HEK293 (cell line): ENCODE data around the gene ZNF541.

Source experiments
- CTCF ChIA-PET: fragments of 350-600 bp; formaldehyde crosslinking; extraction: SDS; loops from one replicate; lab custom pipeline; 2021; ENCODE audit warnings: antibody characterized with exemption; lab: Yijun Ruan, JAX
- POLR2A ChIA-PET: fragments of 300-600 bp; formaldehyde crosslinking; extraction: SDS; loops from one replicate; lab custom pipeline; 2020; ENCODE audit warnings: antibody characterized with exemption, inconsistent platforms; lab: Yijun Ruan, JAX
- H3K27ac ChIP-seq: fragments of 200-500 bp; sonication (Bioruptor generic); 2 replicates; pipeline ENCODE4 v1.5.1; 2014; ENCODE audit warnings: low read depth, low read length, control low read depth, inconsistent platforms; ENCODE audit errors: extremely low read depth
- H3K36me3 ChIP-seq, 2 experiments: fragments of 200-500 bp in 1 of 2; sonication (Bioruptor generic) in 1 of 2; 1 replicate in 1 of 2; 2 replicates in 1 of 2; pipeline ENCODE4 v1.5.1; 2014 to 2017; ENCODE audit warnings: inconsistent platforms in 2 of 2, low read length in 2 of 2; ENCODE audit not compliant: control insufficient read depth in 2 of 2, insufficient read depth in 1 of 2
- H3K4me1 ChIP-seq: fragments of 200-500 bp; sonication (Bioruptor generic); 2 replicates; pipeline ENCODE4 v1.5.1; 2014; ENCODE audit warnings: mild to moderate bottlenecking, low read length, inconsistent platforms; ENCODE audit not compliant: control insufficient read depth, insufficient read depth
- H3K4me3 ChIP-seq: 2 replicates; pipeline ENCODE4 v1.5.1; 2011; ENCODE audit warnings: low read depth, mild to moderate bottlenecking, control low read depth, low read length, moderate library complexity
- H3K9me3 ChIP-seq: fragments of 200-500 bp; sonication (Bioruptor generic); 2 replicates; pipeline ENCODE4 v1.5.1; 2014; ENCODE audit warnings: low read depth, low read length, inconsistent platforms; ENCODE audit not compliant: control insufficient read depth, insufficient read depth
- EGR2 ChIP-seq: fragments of 450-650 bp; formaldehyde crosslinking; IDR thresholded peaks from 2 replicates; pipeline ENCODE4 v1.5.1; 2016; ENCODE audit warnings: low read depth, missing biosample characterization, missing genetic modification characterization
- GLIS1 ChIP-seq: fragments of 450-650 bp; formaldehyde crosslinking; IDR thresholded peaks from 2 replicates; pipeline ENCODE4 v1.5.1; 2016; ENCODE audit warnings: missing biosample characterization, missing genetic modification characterization
- SP2 ChIP-seq: fragments of 450-650 bp; formaldehyde crosslinking; IDR thresholded peaks from 2 replicates; pipeline ENCODE4 v1.5.1; 2016; ENCODE audit warnings: missing biosample characterization, missing genetic modification characterization
- SP7 ChIP-seq: fragments of 450-650 bp; formaldehyde crosslinking; IDR thresholded peaks from 2 replicates; pipeline ENCODE4 v1.5.1; 2016; ENCODE audit warnings: missing biosample characterization, missing genetic modification characterization
- ZFHX2 ChIP-seq: fragments of 450-650 bp; formaldehyde crosslinking; conservative IDR thresholded peaks from 2 replicates; pipeline ENCODE4 v1.5.1; 2016; ENCODE audit warnings: missing biosample characterization, missing genetic modification characterization
- ZFP37 ChIP-seq: fragments of 450-650 bp; formaldehyde crosslinking; IDR thresholded peaks from 2 replicates; pipeline ENCODE4 v1.5.1; 2016; ENCODE audit warnings: missing biosample characterization, missing genetic modification characterization
- ZFP69B ChIP-seq: fragments of 450-650 bp; formaldehyde crosslinking; IDR thresholded peaks from 2 replicates; pipeline ENCODE4 v1.5.1; 2016; ENCODE audit warnings: missing biosample characterization, missing genetic modification characterization
- ZNF140 ChIP-seq: fragments of 450-650 bp; formaldehyde crosslinking; IDR thresholded peaks from 2 replicates; pipeline ENCODE4 v1.5.1; 2016; ENCODE audit warnings: missing biosample characterization, missing genetic modification characterization
- ZNF362 ChIP-seq: fragments of 450-650 bp; formaldehyde crosslinking; IDR thresholded peaks from 2 replicates; pipeline ENCODE4 v1.5.1; 2016; ENCODE audit warnings: missing biosample characterization, missing genetic modification characterization
- ZNF501 ChIP-seq: fragments of 450-650 bp; formaldehyde crosslinking; IDR thresholded peaks from 2 replicates; pipeline ENCODE4 v1.5.1; 2016; ENCODE audit warnings: missing biosample characterization, missing genetic modification characterization
- ZNF530 ChIP-seq: fragments of 450-650 bp; formaldehyde crosslinking; IDR thresholded peaks from 2 replicates; pipeline ENCODE4 v1.5.1; 2016; ENCODE audit warnings: low read depth, missing biosample characterization, missing genetic modification characterization
- ZNF660 ChIP-seq: fragments of 450-650 bp; IDR thresholded peaks from 2 replicates; pipeline ENCODE4 v1.5.1; 2018; ENCODE audit warnings: missing biosample characterization, mild to moderate bottlenecking, missing genetic modification characterization
- ZNF777 ChIP-seq: fragments of 450-650 bp; formaldehyde crosslinking; IDR thresholded peaks from 2 replicates; pipeline ENCODE4 v1.5.1; 2017; ENCODE audit warnings: missing biosample characterization, missing genetic modification characterization, borderline replicate concordance
- ZSCAN4 ChIP-seq: fragments of 450-650 bp; formaldehyde crosslinking; IDR thresholded peaks from 2 replicates; pipeline ENCODE4 v1.5.1; 2017; ENCODE audit warnings: missing biosample characterization, missing genetic modification characterization
- TF ChIP-seq, protein P1 (sequence below): fragments of 450-650 bp; formaldehyde crosslinking; IDR thresholded peaks from 2 replicates; pipeline ENCODE4 v1.5.1; 2016; ENCODE audit warnings: missing biosample characterization, missing genetic modification characterization
- TF ChIP-seq, protein P2 (sequence below): fragments of 450-650 bp; formaldehyde crosslinking; IDR thresholded peaks from 2 replicates; pipeline ENCODE4 v1.5.1; 2017; ENCODE audit warnings: missing biosample characterization, mild to moderate bottlenecking, missing genetic modification characterization, moderate library complexity
- TF ChIP-seq, protein P3 (sequence below): IDR thresholded peaks from 2 replicates; pipeline ENCODE4 v1.6.1; 2011; ENCODE audit warnings: mild to moderate bottlenecking, low read depth, low read length, borderline replicate concordance
- TF ChIP-seq, protein P4 (sequence below): fragments of 450-650 bp; formaldehyde crosslinking; IDR thresholded peaks from 2 replicates; pipeline ENCODE4 v1.5.0; 2017; ENCODE audit warnings: missing biosample characterization, missing genetic modification characterization, borderline replicate concordance

Gene ZNF541

GRCh38 chr19:47608969-47609905, 36.3 kb upstream of the ZNF541 start, which contains the start of gene BICRA (continued):
- TF ChIP-seq ZFHX2 (tag by site-specific recombination): peak; percentile 65
- TF ChIP-seq SP7 (tag by site-specific recombination): peak; percentile 16; the same call in 1 of the 2 replicates
- TF ChIP-seq, protein P1, sequence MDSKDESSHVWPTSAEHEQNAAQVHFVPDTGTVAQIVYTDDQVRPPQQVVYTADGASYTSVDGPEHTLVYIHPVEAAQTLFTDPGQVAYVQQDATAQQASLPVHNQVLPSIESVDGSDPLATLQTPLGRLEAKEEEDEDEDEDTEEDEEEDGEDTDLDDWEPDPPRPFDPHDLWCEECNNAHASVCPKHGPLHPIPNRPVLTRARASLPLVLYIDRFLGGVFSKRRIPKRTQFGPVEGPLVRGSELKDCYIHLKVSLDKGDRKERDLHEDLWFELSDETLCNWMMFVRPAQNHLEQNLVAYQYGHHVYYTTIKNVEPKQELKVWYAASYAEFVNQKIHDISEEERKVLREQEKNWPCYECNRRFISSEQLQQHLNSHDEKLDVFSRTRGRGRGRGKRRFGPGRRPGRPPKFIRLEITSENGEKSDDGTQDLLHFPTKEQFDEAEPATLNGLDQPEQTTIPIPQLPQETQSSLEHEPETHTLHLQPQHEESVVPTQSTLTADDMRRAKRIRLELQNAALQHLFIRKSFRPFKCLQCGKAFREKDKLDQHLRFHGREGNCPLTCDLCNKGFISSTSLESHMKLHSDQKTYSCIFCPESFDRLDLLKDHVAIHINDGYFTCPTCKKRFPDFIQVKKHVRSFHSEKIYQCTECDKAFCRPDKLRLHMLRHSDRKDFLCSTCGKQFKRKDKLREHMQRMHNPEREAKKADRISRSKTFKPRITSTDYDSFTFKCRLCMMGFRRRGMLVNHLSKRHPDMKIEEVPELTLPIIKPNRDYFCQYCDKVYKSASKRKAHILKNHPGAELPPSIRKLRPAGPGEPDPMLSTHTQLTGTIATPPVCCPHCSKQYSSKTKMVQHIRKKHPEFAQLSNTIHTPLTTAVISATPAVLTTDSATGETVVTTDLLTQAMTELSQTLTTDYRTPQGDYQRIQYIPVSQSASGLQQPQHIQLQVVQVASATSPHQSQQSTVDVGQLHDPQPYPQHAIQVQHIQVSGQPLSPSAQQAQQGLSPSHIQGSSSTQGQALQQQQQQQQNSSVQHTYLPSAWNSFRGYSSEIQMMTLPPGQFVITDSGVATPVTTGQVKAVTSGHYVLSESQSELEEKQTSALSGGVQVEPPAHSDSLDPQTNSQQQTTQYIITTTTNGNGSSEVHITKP (tag by site-specific recombination): peak; percentile 88
- 0 out of 2 replicates have a peak, but pooled peaks have one; percentile 10 for TF ChIP-seq ZNF660
- 0 out of 2 replicates have a peak, but pooled peaks have one; percentile 45 for TF ChIP-seq ZNF362 (tag by site-specific recombination)
- peak; percentile 57 for TF ChIP-seq EGR2 (tag by site-specific recombination)

DNA sequence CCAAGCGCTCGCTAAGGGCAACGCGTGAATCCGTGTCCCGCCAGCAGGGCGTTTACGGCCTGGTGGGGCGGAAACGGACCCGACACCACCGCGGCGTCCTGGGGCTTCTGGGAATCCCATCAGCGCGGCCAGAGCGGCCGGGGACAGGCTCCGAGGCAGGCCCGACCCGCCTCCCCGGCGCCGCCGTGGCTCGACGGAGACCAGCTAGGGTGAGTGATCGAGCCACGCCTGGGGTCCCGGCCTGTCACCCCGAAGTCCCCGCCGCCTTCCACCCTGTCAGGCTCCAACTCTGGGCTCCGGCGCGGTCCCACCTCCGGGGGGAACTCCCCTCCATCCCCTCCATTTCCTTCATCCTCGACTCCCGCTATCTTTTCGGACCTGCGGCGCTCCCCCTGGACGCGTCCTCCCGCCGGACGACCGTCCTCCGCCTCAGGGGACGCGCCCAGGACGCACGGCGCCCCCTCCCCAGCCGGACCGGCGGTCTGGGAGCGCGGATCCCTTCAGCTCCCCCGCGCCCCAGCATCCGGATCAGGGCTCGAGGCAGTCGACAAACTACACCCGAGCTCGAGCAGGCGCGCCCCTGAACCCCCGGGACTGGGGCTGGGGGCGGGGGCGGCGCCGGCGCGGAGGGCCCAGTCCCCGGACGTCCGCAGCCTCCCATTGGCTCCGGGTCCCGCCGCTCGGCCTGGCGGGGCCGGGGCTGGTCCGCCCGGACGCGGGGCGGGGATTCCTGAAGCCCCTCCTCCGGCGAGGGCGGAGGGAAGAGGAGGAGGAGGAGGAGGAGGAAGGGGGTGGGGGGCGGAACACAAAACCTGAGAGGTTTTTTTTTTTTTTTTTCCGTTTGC, 35.3 kb upstream of the ZNF541 start:
- Histone ChIP-seq H3K9me3 (no peaks in the 10 kb centered on the region), H3K4me1 (peaks cover 8% of the 10 kb centered on the region), H3K27ac (peak overlapping the region; percentile 98), H3K4me3 (peak overlapping the region; percentile 80), H3K36me3 (peaks cover 5 to 8% of the 10 kb centered on the region in 2 experiments; a peak in 2 of 3 replicates)
- POLR2A ChIA-PET: interaction anchor here (0.5 to 1.4 kb wide), 5 partner anchors 8 to 1839 kb away, joined by 3 to 6 read pairs (median 4); partner anchors contain the start of genes NAPA and SIX5
- CTCF ChIA-PET: interaction anchor here (0.6 to 1.2 kb wide), 2 partner anchors 90 to 172 kb away, joined by 3 to 4 read pairs; no protein-coding TSS in a partner anchor
- no peak for TF ChIP-seq ZSCAN4 (tag by site-specific recombination)
- TF ChIP-seq GLIS1 (tag by site-specific recombination): peak; percentile 44; the same call in 1 of the 2 replicates
- peak; percentile 36; the same call in 1 of the 2 replicates for TF ChIP-seq ZFP69B (tag by site-specific recombination)
- TF ChIP-seq ZNF362 (tag by site-specific recombination): no peak
- TF ChIP-seq, protein P2, sequence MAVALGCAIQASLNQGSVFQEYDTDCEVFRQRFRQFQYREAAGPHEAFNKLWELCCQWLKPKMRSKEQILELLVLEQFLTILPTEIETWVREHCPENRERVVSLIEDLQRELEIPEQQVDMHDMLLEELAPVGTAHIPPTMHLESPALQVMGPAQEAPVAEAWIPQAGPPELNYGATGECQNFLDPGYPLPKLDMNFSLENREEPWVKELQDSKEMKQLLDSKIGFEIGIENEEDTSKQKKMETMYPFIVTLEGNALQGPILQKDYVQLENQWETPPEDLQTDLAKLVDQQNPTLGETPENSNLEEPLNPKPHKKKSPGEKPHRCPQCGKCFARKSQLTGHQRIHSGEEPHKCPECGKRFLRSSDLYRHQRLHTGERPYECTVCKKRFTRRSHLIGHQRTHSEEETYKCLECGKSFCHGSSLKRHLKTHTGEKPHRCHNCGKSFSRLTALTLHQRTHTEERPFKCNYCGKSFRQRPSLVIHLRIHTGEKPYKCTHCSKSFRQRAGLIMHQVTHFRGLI (tag by site-specific recombination): no peak
- TF ChIP-seq, protein P3, sequence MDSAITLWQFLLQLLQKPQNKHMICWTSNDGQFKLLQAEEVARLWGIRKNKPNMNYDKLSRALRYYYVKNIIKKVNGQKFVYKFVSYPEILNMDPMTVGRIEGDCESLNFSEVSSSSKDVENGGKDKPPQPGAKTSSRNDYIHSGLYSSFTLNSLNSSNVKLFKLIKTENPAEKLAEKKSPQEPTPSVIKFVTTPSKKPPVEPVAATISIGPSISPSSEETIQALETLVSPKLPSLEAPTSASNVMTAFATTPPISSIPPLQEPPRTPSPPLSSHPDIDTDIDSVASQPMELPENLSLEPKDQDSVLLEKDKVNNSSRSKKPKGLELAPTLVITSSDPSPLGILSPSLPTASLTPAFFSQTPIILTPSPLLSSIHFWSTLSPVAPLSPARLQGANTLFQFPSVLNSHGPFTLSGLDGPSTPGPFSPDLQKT: no peak
- no peak for TF ChIP-seq ZNF530 (tag by site-specific recombination)
- no peak for TF ChIP-seq ZNF140
- peak; percentile 76; the same call in 1 of the 2 replicates for TF ChIP-seq ZNF777 (tag by site-specific recombination)
- peak; percentile 69 for TF ChIP-seq SP2 (tag by site-specific recombination)
- 0 out of 2 replicates have a peak, but pooled peaks have one; percentile 73 for TF ChIP-seq ZNF501 (tag by site-specific recombination)
- TF ChIP-seq, protein P4, sequence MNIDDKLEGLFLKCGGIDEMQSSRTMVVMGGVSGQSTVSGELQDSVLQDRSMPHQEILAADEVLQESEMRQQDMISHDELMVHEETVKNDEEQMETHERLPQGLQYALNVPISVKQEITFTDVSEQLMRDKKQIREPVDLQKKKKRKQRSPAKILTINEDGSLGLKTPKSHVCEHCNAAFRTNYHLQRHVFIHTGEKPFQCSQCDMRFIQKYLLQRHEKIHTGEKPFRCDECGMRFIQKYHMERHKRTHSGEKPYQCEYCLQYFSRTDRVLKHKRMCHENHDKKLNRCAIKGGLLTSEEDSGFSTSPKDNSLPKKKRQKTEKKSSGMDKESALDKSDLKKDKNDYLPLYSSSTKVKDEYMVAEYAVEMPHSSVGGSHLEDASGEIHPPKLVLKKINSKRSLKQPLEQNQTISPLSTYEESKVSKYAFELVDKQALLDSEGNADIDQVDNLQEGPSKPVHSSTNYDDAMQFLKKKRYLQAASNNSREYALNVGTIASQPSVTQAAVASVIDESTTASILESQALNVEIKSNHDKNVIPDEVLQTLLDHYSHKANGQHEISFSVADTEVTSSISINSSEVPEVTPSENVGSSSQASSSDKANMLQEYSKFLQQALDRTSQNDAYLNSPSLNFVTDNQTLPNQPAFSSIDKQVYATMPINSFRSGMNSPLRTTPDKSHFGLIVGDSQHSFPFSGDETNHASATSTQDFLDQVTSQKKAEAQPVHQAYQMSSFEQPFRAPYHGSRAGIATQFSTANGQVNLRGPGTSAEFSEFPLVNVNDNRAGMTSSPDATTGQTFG (tag by site-specific recombination): no peak
- 0 out of 2 replicates have a peak, but pooled peaks have one; percentile 81 for TF ChIP-seq ZFP37 (tag by site-specific recombination)
